A549 (cell line): Measurements from ENCODE around the gene UBE2S.
A peak's percentile ranks its signal among the peaks of the same experiment; 100 is the strongest.

Source experiments
- EHMT2 ChIP-seq: fragments of 200-600 bp; sonication (generic); IDR thresholded peaks from 2 replicates; pipeline ENCODE4 v1.6.1; 2016; ENCODE audit warnings: antibody characterized with exemption, low read depth, mild to moderate bottlenecking, moderate library complexity
- EP300 ChIP-seq, 2 experiments: fragments of >200 bp; sonication (Bioruptor Twin); formaldehyde crosslinking; IDR thresholded peaks; 2 replicates in 1 of 2; 3 replicates in 1 of 2; pipeline ENCODE4 v1.6.1; 2016 to 2017
- ESRRA ChIP-seq: fragments of 150-350 bp; IDR thresholded peaks from 2 replicates; pipeline ENCODE4 v1.6.1; 2014; ENCODE audit warnings: mild to moderate bottlenecking, low read length, borderline replicate concordance
- FOXS1 ChIP-seq: fragments of 250-450 bp; sonication (Bioruptor Pico); IDR thresholded peaks from 2 replicates; pipeline ENCODE4 v1.5.0; 2020; ENCODE audit warnings: mild to moderate bottlenecking, moderate library complexity
- HOXB13 ChIP-seq: fragments of 250-450 bp; sonication (Bioruptor Pico); IDR thresholded peaks from 2 replicates; pipeline ENCODE4 v1.5.0; 2020; ENCODE audit warnings: low read depth, mild to moderate bottlenecking, moderate library complexity
- MAFK ChIP-seq: fragments of 450-650 bp; IDR thresholded peaks from 2 replicates; pipeline ENCODE4 v1.6.1; 2014; ENCODE audit not compliant: partially characterized antibody
- MAZ ChIP-seq: fragments of 150-350 bp; IDR thresholded peaks from 2 replicates; pipeline ENCODE4 v1.6.1; 2014; ENCODE audit warnings: antibody characterized with exemption, low read depth, low read length, borderline replicate concordance
- MYC ChIP-seq: IDR thresholded peaks from 2 replicates; pipeline ENCODE4 v1.6.1; 2012; ENCODE audit warnings: mild to moderate bottlenecking, inconsistent platforms, low read length, improper control_type of control experiment, borderline replicate concordance
- PHF8 ChIP-seq: fragments of 200-600 bp; sonication (generic); IDR thresholded peaks from 2 replicates; pipeline ENCODE4 v1.6.1; 2016; ENCODE audit warnings: low read depth, mild to moderate bottlenecking, antibody characterized with exemption, moderate library complexity, borderline replicate concordance
- POLR2A ChIP-seq: IDR thresholded peaks from 2 replicates; pipeline ENCODE4 v1.6.1; 2012; ENCODE audit warnings: mild to moderate bottlenecking, low read length
- RAD21 ChIP-seq, 2 experiments: fragments of >200 bp in 1 of 2; sonication (Bioruptor Twin) in 1 of 2; formaldehyde crosslinking in 1 of 2; IDR thresholded peaks in 1 of 2; conservative IDR thresholded peaks in 1 of 2; 2 replicates in 1 of 2; 3 replicates in 1 of 2; pipeline ENCODE4 v1.6.1; 2012 to 2018; ENCODE audit warnings: inconsistent platforms in 1 of 2
- SREBF2 ChIP-seq: fragments of 450-650 bp; IDR thresholded peaks from 2 replicates; pipeline ENCODE4 v1.6.1; 2014; ENCODE audit warnings: mild to moderate bottlenecking, moderate library complexity
- TF ChIP-seq, protein P1 (sequence below): fragments of >200 bp; sonication (Bioruptor Twin); formaldehyde crosslinking; IDR thresholded peaks from 3 replicates; pipeline ENCODE4 v1.5.1; 2016
- TF ChIP-seq, protein P2 (sequence below): fragments of 200-600 bp; sonication (generic); IDR thresholded peaks from 2 replicates; pipeline ENCODE4 v1.6.1; 2016; ENCODE audit warnings: antibody characterized with exemption, mild to moderate bottlenecking, moderate library complexity

DNA sequence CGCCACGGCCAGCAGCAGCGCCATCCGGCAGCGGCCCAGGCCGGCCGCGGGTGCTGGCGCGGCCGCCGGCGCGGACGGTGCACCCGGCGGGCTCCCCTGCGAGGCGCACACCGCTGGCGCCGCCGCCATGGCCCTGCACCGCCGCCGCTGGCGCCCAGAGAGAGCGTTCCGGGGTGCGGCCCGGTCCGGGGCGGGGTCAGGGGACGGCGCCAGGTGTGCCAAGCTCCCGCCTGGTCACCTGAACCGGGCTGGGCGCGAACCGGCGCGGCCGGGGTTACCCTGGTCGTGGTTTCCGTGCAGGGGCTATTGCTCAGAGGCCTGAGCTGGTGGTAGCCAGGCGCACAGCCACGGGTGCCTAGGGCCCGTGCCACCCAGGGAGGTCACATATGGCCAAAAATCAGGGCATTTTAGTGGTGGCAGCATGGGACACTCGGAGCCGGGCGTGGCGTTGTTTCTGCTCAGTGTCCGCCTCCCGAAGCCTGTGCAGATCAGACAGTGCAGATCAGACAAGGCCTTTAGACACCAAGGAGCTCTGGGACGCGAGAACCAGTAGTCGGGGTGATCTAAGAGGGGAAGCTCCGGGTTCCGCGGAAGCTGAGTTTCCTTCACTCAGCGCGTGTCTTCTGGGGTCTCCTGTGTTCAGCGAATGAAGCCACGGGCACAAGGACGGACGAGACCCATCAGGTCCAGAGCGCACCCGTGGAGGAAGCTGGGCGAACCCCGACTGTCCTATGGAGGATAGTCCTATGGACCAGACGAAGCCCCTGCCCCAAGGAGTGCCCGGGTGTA lies 23.3 kb downstream of the UBE2S start, which contains the start of gene TMEM238:
- TF ChIP-seq SREBF2 (no peak), PHF8 (no peak), EP300 (IDR thresholded peaks at IDR 0.05) (no peak), POLR2A (peak; percentile 25), RAD21 (conservative IDR thresholded peaks at IDR 0.05 in 1 of 2, IDR thresholded peaks at IDR 0.05 in 1 of 2) (no peak; a peak in 1 of 5 replicates), ESRRA (no peak), MAZ (no peak), HOXB13 (no peak), MYC (no peak), EHMT2 (no peak), MAFK (no peak), FOXS1 (CRISPR knock-in tag) (no peak)
- TF ChIP-seq, protein P1, sequence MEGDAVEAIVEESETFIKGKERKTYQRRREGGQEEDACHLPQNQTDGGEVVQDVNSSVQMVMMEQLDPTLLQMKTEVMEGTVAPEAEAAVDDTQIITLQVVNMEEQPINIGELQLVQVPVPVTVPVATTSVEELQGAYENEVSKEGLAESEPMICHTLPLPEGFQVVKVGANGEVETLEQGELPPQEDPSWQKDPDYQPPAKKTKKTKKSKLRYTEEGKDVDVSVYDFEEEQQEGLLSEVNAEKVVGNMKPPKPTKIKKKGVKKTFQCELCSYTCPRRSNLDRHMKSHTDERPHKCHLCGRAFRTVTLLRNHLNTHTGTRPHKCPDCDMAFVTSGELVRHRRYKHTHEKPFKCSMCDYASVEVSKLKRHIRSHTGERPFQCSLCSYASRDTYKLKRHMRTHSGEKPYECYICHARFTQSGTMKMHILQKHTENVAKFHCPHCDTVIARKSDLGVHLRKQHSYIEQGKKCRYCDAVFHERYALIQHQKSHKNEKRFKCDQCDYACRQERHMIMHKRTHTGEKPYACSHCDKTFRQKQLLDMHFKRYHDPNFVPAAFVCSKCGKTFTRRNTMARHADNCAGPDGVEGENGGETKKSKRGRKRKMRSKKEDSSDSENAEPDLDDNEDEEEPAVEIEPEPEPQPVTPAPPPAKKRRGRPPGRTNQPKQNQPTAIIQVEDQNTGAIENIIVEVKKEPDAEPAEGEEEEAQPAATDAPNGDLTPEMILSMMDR, result no peak; the same call in 2 of the 3 replicates
- TF ChIP-seq, protein P2, sequence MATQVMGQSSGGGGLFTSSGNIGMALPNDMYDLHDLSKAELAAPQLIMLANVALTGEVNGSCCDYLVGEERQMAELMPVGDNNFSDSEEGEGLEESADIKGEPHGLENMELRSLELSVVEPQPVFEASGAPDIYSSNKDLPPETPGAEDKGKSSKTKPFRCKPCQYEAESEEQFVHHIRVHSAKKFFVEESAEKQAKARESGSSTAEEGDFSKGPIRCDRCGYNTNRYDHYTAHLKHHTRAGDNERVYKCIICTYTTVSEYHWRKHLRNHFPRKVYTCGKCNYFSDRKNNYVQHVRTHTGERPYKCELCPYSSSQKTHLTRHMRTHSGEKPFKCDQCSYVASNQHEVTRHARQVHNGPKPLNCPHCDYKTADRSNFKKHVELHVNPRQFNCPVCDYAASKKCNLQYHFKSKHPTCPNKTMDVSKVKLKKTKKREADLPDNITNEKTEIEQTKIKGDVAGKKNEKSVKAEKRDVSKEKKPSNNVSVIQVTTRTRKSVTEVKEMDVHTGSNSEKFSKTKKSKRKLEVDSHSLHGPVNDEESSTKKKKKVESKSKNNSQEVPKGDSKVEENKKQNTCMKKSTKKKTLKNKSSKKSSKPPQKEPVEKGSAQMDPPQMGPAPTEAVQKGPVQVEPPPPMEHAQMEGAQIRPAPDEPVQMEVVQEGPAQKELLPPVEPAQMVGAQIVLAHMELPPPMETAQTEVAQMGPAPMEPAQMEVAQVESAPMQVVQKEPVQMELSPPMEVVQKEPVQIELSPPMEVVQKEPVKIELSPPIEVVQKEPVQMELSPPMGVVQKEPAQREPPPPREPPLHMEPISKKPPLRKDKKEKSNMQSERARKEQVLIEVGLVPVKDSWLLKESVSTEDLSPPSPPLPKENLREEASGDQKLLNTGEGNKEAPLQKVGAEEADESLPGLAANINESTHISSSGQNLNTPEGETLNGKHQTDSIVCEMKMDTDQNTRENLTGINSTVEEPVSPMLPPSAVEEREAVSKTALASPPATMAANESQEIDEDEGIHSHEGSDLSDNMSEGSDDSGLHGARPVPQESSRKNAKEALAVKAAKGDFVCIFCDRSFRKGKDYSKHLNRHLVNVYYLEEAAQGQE, result no peak
